Trophoblast cell (in vitro differentiated cells and primary cell): ENCODE data around the gene EVI2A.

ENCODE experiments used
- DNase-seq, 2 donors: peaks; one replicate each; pipeline ENCODE4 v3.0.0-alpha.2; 2016
- H2AFZ ChIP-seq: 2 replicates; pipeline ENCODE4 v1.6.1; 2013; ENCODE audit warnings: low read length, moderate library complexity, mild to moderate bottlenecking; ENCODE audit not compliant: insufficient read depth, poor library complexity
- H2AK5ac ChIP-seq: 2 replicates; pipeline ENCODE4 v1.6.1; 2013; ENCODE audit warnings: mild to moderate bottlenecking, low read length
- H2BK120ac ChIP-seq: 2 replicates; pipeline ENCODE4 v1.6.1; 2013; ENCODE audit warnings: low read length, mild to moderate bottlenecking, moderate library complexity; ENCODE audit not compliant: insufficient read depth, poor library complexity
- H2BK12ac ChIP-seq: 2 replicates; pipeline ENCODE4 v1.6.1; 2013; ENCODE audit warnings: mild to moderate bottlenecking, low read length, moderate library complexity
- H2BK5ac ChIP-seq: 2 replicates; pipeline ENCODE4 v1.6.1; 2013; ENCODE audit warnings: low read length, low read depth, moderate library complexity, mild to moderate bottlenecking; ENCODE audit not compliant: poor library complexity
- H3K14ac ChIP-seq: 2 replicates; pipeline ENCODE4 v1.6.1; 2013; ENCODE audit warnings: mild to moderate bottlenecking, low read length
- H3K18ac ChIP-seq: 2 replicates; pipeline ENCODE4 v1.6.1; 2013; ENCODE audit warnings: mild to moderate bottlenecking, low read length
- H3K23ac ChIP-seq: 2 replicates; pipeline ENCODE4 v1.6.1; 2013; ENCODE audit warnings: low read length
- H3K27ac ChIP-seq: 2 replicates; pipeline ENCODE4 v1.5.1; 2013; ENCODE audit warnings: low read depth, mild to moderate bottlenecking, inconsistent platforms, low read length, moderate library complexity
- H3K27me3 ChIP-seq: 2 replicates; pipeline ENCODE4 v1.6.1; 2013; ENCODE audit warnings: inconsistent platforms, mild to moderate bottlenecking, low read length, moderate library complexity; ENCODE audit not compliant: insufficient read depth
- H3K36me3 ChIP-seq, 2 experiments: 1 replicate in 1 of 2; 2 replicates in 1 of 2; pipeline ENCODE4 v1.6.1; 2013; ENCODE audit warnings: low read length in 2 of 2, mild to moderate bottlenecking in 2 of 2, moderate library complexity in 1 of 2; ENCODE audit not compliant: insufficient read depth in 2 of 2, control insufficient read depth in 1 of 2
- H3K4ac ChIP-seq: 2 replicates; pipeline ENCODE4 v1.6.1; 2013; ENCODE audit warnings: low read depth, mild to moderate bottlenecking, low read length, moderate library complexity
- H3K4me1 ChIP-seq, 2 experiments: 1 replicate in 1 of 2; 2 replicates in 1 of 2; pipeline ENCODE4 v1.6.1; 2013; ENCODE audit warnings: low read length in 2 of 2, mild to moderate bottlenecking in 2 of 2, moderate library complexity in 1 of 2; ENCODE audit not compliant: insufficient read depth in 2 of 2, control insufficient read depth in 1 of 2
- H3K4me2 ChIP-seq: 2 replicates; pipeline ENCODE4 v1.6.1; 2013; ENCODE audit warnings: inconsistent platforms, mild to moderate bottlenecking, low read length, moderate library complexity
- H3K4me3 ChIP-seq: 2 replicates; pipeline ENCODE4 v1.5.1; 2013; ENCODE audit warnings: mild to moderate bottlenecking, low read depth, low read length, inconsistent platforms
- H3K79me1 ChIP-seq: one replicate; pipeline ENCODE4 v1.6.1; 2013; ENCODE audit warnings: low read length
- H3K79me2 ChIP-seq: 2 replicates; pipeline ENCODE4 v1.6.1; 2013; ENCODE audit warnings: low read length, mild to moderate bottlenecking; ENCODE audit not compliant: control insufficient read depth, insufficient read depth, poor library complexity
- H3K9ac ChIP-seq: 2 replicates; pipeline ENCODE4 v1.6.1; 2013; ENCODE audit warnings: mild to moderate bottlenecking, low read length
- H3K9me3 ChIP-seq: 2 replicates; pipeline ENCODE4 v1.6.1; 2013; ENCODE audit warnings: low read depth, mild to moderate bottlenecking, control low read depth, inconsistent platforms, low read length; ENCODE audit not compliant: insufficient read depth
- H4K12ac ChIP-seq: 2 replicates; pipeline ENCODE4 v1.6.1; 2013; ENCODE audit warnings: low read depth, mild to moderate bottlenecking, low read length, moderate library complexity
- H4K8ac ChIP-seq: 2 replicates; pipeline ENCODE4 v1.6.1; 2013; ENCODE audit warnings: low read depth, mild to moderate bottlenecking, low read length, moderate library complexity
- H4K91ac ChIP-seq: one replicate; pipeline ENCODE4 v1.6.1; 2013; ENCODE audit warnings: low read depth, mild to moderate bottlenecking, low read length, moderate library complexity
- WGBS: extraction: QIAGEN DNeasy Blood & Tissue Kit; methylation state at CpG from one replicate; pipeline ENCODE4 v1.1.7; 2013; ENCODE audit warnings: missing lambda C conversion rate; ENCODE audit not compliant: insufficient read length, insufficient coverage; ENCODE audit errors: extremely low coverage; 5-methylcytosine and 5-hydroxymethylcytosine counted together

The EVI2A gene

GRCh38 chr17:31299624-31300023 is 21.8 kb downstream of the EVI2A start:
- Histone ChIP-seq H3K9me3 (no peaks in the 10 kb centered on the region), H4K91ac (no peak overlapping the region), H2AK5ac (no peak overlapping the region), H4K8ac (no peak overlapping the region), H3K23ac (no peak overlapping the region), H2BK12ac (no peak overlapping the region), H4K12ac (no peak overlapping the region), H3K4me3 (no peak overlapping the region), H3K79me1 (no peaks in the 10 kb centered on the region), H3K27me3 (no peaks in the 10 kb centered on the region), H3K4ac (no peak overlapping the region), H3K14ac (no peak overlapping the region), H2BK5ac (no peak overlapping the region), H3K79me2 (no peaks in the 10 kb centered on the region), H3K4me1 (no peaks in the 10 kb centered on the region), H3K18ac (no peak overlapping the region), H3K36me3 (peaks cover 0 to 1% of the 10 kb centered on the region in 2 experiments), H3K9ac (no peak overlapping the region), H3K4me2 (no peak overlapping the region), H2AFZ (no peak overlapping the region), H2BK120ac (no peak overlapping the region), H3K27ac (no peak overlapping the region)
- DNase-seq, result no peak

- H2BK5ac ChIP-seq, result no peak within 1 kb of the TSS
- no peak within 1 kb of the TSS for H3K18ac ChIP-seq
- H3K79me2 ChIP-seq, result no peaks in the 10 kb centered on the region
- no peak within 1 kb of the TSS for H4K12ac ChIP-seq
- no CpG with 5 or more reads among the region's 7 CpGs for WGBS
- no peak within 1 kb of the TSS for H4K91ac ChIP-seq
- H2AFZ ChIP-seq, result no peak within 1 kb of the TSS
- H3K23ac ChIP-seq, result no peak within 1 kb of the TSS
- H3K27me3 ChIP-seq, result no peaks in the 10 kb centered on the region
- H3K9me3 ChIP-seq, result no peaks in the 10 kb centered on the region
- no peaks in the 10 kb centered on the region for H3K79me1 ChIP-seq
- no peak within 1 kb of the TSS for H3K9ac ChIP-seq
- no peak within 1 kb of the TSS for H3K4me2 ChIP-seq
- no peak within 1 kb of the TSS for H3K27ac ChIP-seq
- H2AK5ac ChIP-seq, result no peak within 1 kb of the TSS
- no peak within 1 kb of the TSS for H3K4me3 ChIP-seq
- no peak within 1 kb of the TSS for H2BK120ac ChIP-seq
- H3K4ac ChIP-seq, result no peak within 1 kb of the TSS
- no peak within 1 kb of the TSS for H3K14ac ChIP-seq
- H4K8ac ChIP-seq, result no peak within 1 kb of the TSS
- no peaks in the 10 kb centered on the region for H3K4me1 ChIP-seq
- DNase-seq, result no peak
- no peak within 1 kb of the TSS for H2BK12ac ChIP-seq
- H3K36me3 ChIP-seq, result peaks cover 0 to 1% of the 10 kb centered on the region in 2 experiments
Observed at GRCh38 chr17:31297090-31297489, 24.3 kb downstream of the EVI2A start, which contains the start of gene OMG. TSS of gene OMG (minus strand) at chr17:31297239. CDS start at chr17:31296331, 908 bp downstream.

- Histone ChIP-seq H2BK12ac (no peak overlapping the region), H2BK5ac (no peak overlapping the region), H3K9ac (no peak overlapping the region), H4K12ac (no peak overlapping the region), H3K23ac (no peak overlapping the region), H3K4me3 (no peak overlapping the region), H3K79me2 (no peaks in the 10 kb centered on the region), H4K91ac (no peak overlapping the region), H3K4me2 (no peak overlapping the region), H2AFZ (no peak overlapping the region), H3K36me3 (peaks cover 0 to 1% of the 10 kb centered on the region in 2 experiments), H3K4me1 (no peaks in the 10 kb centered on the region), H3K4ac (no peak overlapping the region), H3K79me1 (no peaks in the 10 kb centered on the region), H3K18ac (no peak overlapping the region), H4K8ac (no peak overlapping the region), H3K14ac (no peak overlapping the region), H3K27ac (no peak overlapping the region), H2AK5ac (no peak overlapping the region), H3K9me3 (no peaks in the 10 kb centered on the region), H3K27me3 (no peaks in the 10 kb centered on the region), H2BK120ac (no peak overlapping the region)
- no CpG with 5 or more reads among the region's 2 CpGs for WGBS
- DNase-seq, result no peak
Observed at GRCh38 chr17:31296142-31296541, 25.3 kb downstream of the EVI2A start.

- Histone ChIP-seq H3K9ac (no peak overlapping the region), H3K23ac (no peak overlapping the region), H3K79me2 (no peaks in the 10 kb centered on the region), H2BK5ac (no peak overlapping the region), H3K27ac (no peak overlapping the region), H2BK120ac (no peak overlapping the region), H2BK12ac (no peak overlapping the region), H4K91ac (no peak overlapping the region), H4K8ac (no peak overlapping the region), H3K9me3 (no peaks in the 10 kb centered on the region), H3K4me3 (no peak overlapping the region), H3K4me1 (no peaks in the 10 kb centered on the region), H3K79me1 (no peaks in the 10 kb centered on the region), H3K14ac (no peak overlapping the region), H3K36me3 (peaks cover 0 to 1% of the 10 kb centered on the region in 2 experiments), H3K4ac (no peak overlapping the region), H4K12ac (no peak overlapping the region), H3K27me3 (no peaks in the 10 kb centered on the region), H2AFZ (no peak overlapping the region), H3K4me2 (no peak overlapping the region), H3K18ac (no peak overlapping the region), H2AK5ac (no peak overlapping the region)
- no peak for DNase-seq
- WGBS, result no CpG with 5 or more reads among the region's 1 CpG
Observed at GRCh38 chr17:31295489-31295871, 25.9 kb downstream of the EVI2A start.
